ENCODE data around the gene MGST3. TPM values are rescaled to one million over a fixed set of nuclear protein-coding genes. Genes with fewer than 3 reads are reported as not detected.
"Not testable (repeated sequence)": the region's sequence is repeated elsewhere in the genome, so short reads cannot be mapped to it uniquely, and the experiment has no call there.

Gene MGST3
- total RNA-seq (2021) = 67.2 and 90.1 TPM in 2 replicates
- percentile 65 among the genes with signal in this experiment for Bru-seq, nascent RNA
- BruChase-seq, experiment 1, labeled RNA remaining after a 2-hour chase = percentile 71 among the genes with signal in this experiment
- BruChase-seq, experiment 2, labeled RNA remaining after a 6-hour chase = percentile 54 among the genes with signal in this experiment
- long read RNA-seq, transcript MGST3-205 (6 exons, 1,015 nt) = major isoform, 126 of 144 reads
- long read RNA-seq, partial matches to known transcripts = 5 of 144 reads
- long read RNA-seq, other reads (novel, unspliced or antisense) = 10 of 144 reads

GRCh38 chr1:165630629-165631341 lies at the start of gene MGST3:
MGST3 (plus strand) TSS chr1:165631234; CDS start chr1:165649848, 18,614 bp downstream.
- H3K4me1 ChIP-seq (replicated peaks; ENCODE audit: insufficient read depth) = peaks cover 30% of the 10 kb centered on the region
- no TSS peak for BruUV-seq (replicated peaks)
- ChIA-PET CTCF (no interaction called here), POLR2A (ENCODE audit: unreplicated experiment) (interaction anchor here (0.6 to 1.1 kb wide), 4 partner anchors 15 to 464 kb away, joined by 3 to 25 read pairs (median 4); no protein-coding TSS in a partner anchor)
- H3K79me2 ChIP-seq (ENCODE audit: low read depth) = peaks cover 26% of the 10 kb centered on the region
- H3K36me3 ChIP-seq (ENCODE audit: low read depth) = peaks cover 4% of the 10 kb centered on the region; the same call in 1 of the 2 replicates
- peak within 1 kb of the TSS; percentile 90 for H2AFZ ChIP-seq
- no peaks in the 10 kb centered on the region for H3K27me3 ChIP-seq (ENCODE audit: insufficient read depth, low read depth)
- DNase-seq = peak; percentile 83 to 90
- peak within 1 kb of the TSS; percentile 75 for H3K4me3 ChIP-seq
- H3F3A ChIP-seq (ENCODE audit: insufficient read depth, low read depth) = peaks cover 29% of the 10 kb centered on the region
- TF ChIP-seq CTCF (conservative IDR thresholded peaks at IDR 0.05) = no peak
- no peak for TF ChIP-seq EZH2 (IDR thresholded peaks at IDR 0.05; ENCODE audit: low read depth)
- H3K9me3 ChIP-seq (ENCODE audit: insufficient read depth, low read depth) = no peaks in the 10 kb centered on the region
- H4K20me1 ChIP-seq (ENCODE audit: insufficient read depth) = no peaks in the 10 kb centered on the region
- intact Hi-C loops (cut with micrococcal nuclease; ENCODE audit: unreplicated experiment) = loop anchor here (1.0 to 10.0 kb wide), 6 partner anchors 32 to 1592 kb away; partner anchors contain the start of genes ALDH9A1, POU2F1, TADA1 and UCK2
- no peaks in the 10 kb centered on the region for H3K9me2 ChIP-seq (ENCODE audit: insufficient read depth)
- peak within 1 kb of the TSS; percentile 80 for H3K27ac ChIP-seq
- H3K4me2 ChIP-seq = peak within 1 kb of the TSS; percentile 92

GRCh38 chr1:165581926-165582325 lies 49.1 kb upstream of the MGST3 start:
- TF ChIP-seq CTCF (conservative IDR thresholded peaks at IDR 0.05) (no peak), EZH2 (IDR thresholded peaks at IDR 0.05; ENCODE audit: low read depth) (no peak)
- no TSS peak for BruUV-seq (replicated peaks)
- intact Hi-C loops (cut with micrococcal nuclease; ENCODE audit: unreplicated experiment) = no loop called here
- H3K27me3 ChIP-seq (ENCODE audit: insufficient read depth, low read depth) = 0 out of 2 replicates have a peak, but pooled peaks cover 4% of the 10 kb centered on the region
- H3K4me1 ChIP-seq (replicated peaks; ENCODE audit: insufficient read depth) = no peaks in the 10 kb centered on the region
- H3K27ac ChIP-seq = no peak overlapping the region
- no peak for DNase-seq
- no peaks in the 10 kb centered on the region for H3K9me3 ChIP-seq (ENCODE audit: insufficient read depth, low read depth)
- no peaks in the 10 kb centered on the region for H3K9me2 ChIP-seq (ENCODE audit: insufficient read depth)
- ChIA-PET CTCF (no interaction called here), POLR2A (ENCODE audit: unreplicated experiment) (no interaction called here)
- H3K4me2 ChIP-seq = no peak overlapping the region
- no peaks in the 10 kb centered on the region for H3K36me3 ChIP-seq (ENCODE audit: low read depth)
- H3K4me3 ChIP-seq = no peak overlapping the region
- H3F3A ChIP-seq (ENCODE audit: insufficient read depth, low read depth) = no peaks in the 10 kb centered on the region
- H2AFZ ChIP-seq = no peak overlapping the region
- no peaks in the 10 kb centered on the region for H3K79me2 ChIP-seq (ENCODE audit: low read depth)
- H4K20me1 ChIP-seq (ENCODE audit: insufficient read depth) = no peaks in the 10 kb centered on the region

GRCh38 chr1:165586398-165586797 lies 44.6 kb upstream of the MGST3 start:
- Histone ChIP-seq H3F3A (ENCODE audit: insufficient read depth, low read depth) (no peaks in the 10 kb centered on the region), H2AFZ (no peak overlapping the region), H4K20me1 (ENCODE audit: insufficient read depth) (no peaks in the 10 kb centered on the region), H3K4me2 (no peak overlapping the region), H3K9me3 (ENCODE audit: insufficient read depth, low read depth) (no peaks in the 10 kb centered on the region), H3K36me3 (ENCODE audit: low read depth) (no peaks in the 10 kb centered on the region), H3K27me3 (ENCODE audit: insufficient read depth, low read depth) (peaks cover 14% of the 10 kb centered on the region; the same call in 1 of the 2 replicates), H3K4me3 (no peak overlapping the region), H3K27ac (no peak overlapping the region), H3K9me2 (ENCODE audit: insufficient read depth) (no peaks in the 10 kb centered on the region), H3K79me2 (ENCODE audit: low read depth) (no peaks in the 10 kb centered on the region), H3K4me1 (replicated peaks; ENCODE audit: insufficient read depth) (no peaks in the 10 kb centered on the region)
- TF ChIP-seq EZH2 (IDR thresholded peaks at IDR 0.05; ENCODE audit: low read depth) = no peak
- no peak for TF ChIP-seq CTCF (conservative IDR thresholded peaks at IDR 0.05)
- CTCF ChIA-PET = no interaction called here
- no TSS peak for BruUV-seq (replicated peaks)
- POLR2A ChIA-PET (ENCODE audit: unreplicated experiment) = no interaction called here
- DNase-seq = no peak
- intact Hi-C loops (cut with micrococcal nuclease; ENCODE audit: unreplicated experiment) = no loop called here

- H3K4me2 ChIP-seq; BruUV-seq (replicated peaks); H2AFZ ChIP-seq; DNase-seq; H3K9me2 ChIP-seq (ENCODE audit: insufficient read depth); H4K20me1 ChIP-seq (ENCODE audit: insufficient read depth); H3K79me2 ChIP-seq (ENCODE audit: low read depth); H3K36me3 ChIP-seq (ENCODE audit: low read depth); H3K4me1 ChIP-seq (replicated peaks; ENCODE audit: insufficient read depth); CTCF ChIA-PET; H3K4me3 ChIP-seq; H3K9me3 ChIP-seq (ENCODE audit: insufficient read depth, low read depth); H3K27ac ChIP-seq; H3F3A ChIP-seq (ENCODE audit: insufficient read depth, low read depth); POLR2A ChIA-PET (ENCODE audit: unreplicated experiment): not testable (repeated sequence)
- peaks cover 13% of the 10 kb centered on the region for H3K27me3 ChIP-seq (ENCODE audit: insufficient read depth, low read depth)
- intact Hi-C loops (cut with micrococcal nuclease; ENCODE audit: unreplicated experiment) = loop anchor here (5.0 kb wide), 1 partner anchor 444 kb away; no protein-coding TSS in a partner anchor
Observed at GRCh38 chr1:165591391-165591790, 39.6 kb upstream of the MGST3 start.

Data from PC-9 (cell line).